SH-SY5Y (cell line): Measurements from ENCODE around the gene VKORC1L1.

Source experiments
- GATA2 ChIP-seq: IDR thresholded peaks from 2 replicates; pipeline ENCODE4 v1.6.1; 2011; ENCODE audit warnings: mild to moderate bottlenecking, low read depth, low read length
- GATA3 ChIP-seq: IDR thresholded peaks from 2 replicates; pipeline ENCODE4 v1.6.1; 2011; ENCODE audit warnings: low read depth, mild to moderate bottlenecking, low read length, moderate library complexity

DNA sequence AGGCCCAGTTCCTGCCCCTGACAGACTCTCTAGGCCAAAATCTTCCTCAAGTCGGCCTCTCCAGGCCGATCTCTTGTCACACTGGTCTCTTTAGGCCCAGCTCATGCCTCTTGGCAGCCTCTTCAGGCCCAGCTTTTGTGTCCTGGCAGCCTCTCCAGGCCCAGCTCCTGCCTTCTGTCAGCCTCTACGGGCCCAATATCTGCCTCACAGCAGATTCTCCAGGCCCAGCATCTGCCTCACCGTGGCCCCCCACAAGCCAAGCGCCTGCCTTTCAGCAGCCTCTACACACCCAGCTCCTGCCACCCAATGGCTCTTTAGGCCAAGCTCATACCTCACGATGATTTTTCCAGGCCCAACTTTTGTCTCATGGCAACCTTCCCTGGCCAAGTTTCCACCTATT, 33.0 kb upstream of the VKORC1L1 start:
- no peak for TF ChIP-seq GATA2
- no peak for TF ChIP-seq GATA3
